Measurements from ENCODE around the gene SLC37A3. TPM values are rescaled to one million over a fixed set of nuclear protein-coding genes. Genes with fewer than 3 reads are reported as not detected.

Gene SLC37A3
- total RNA-seq, 5 donors from 2014 or later (not counting 1 experiment from before 2014, with no cell fraction given): 23.2 to 50.5 (median 38.1) TPM

GRCh38 chr7:140292438-140292837 lies 105.9 kb downstream of the SLC37A3 start:
- WGBS (ENCODE audit: insufficient coverage): 97% methylated on average over 28 of the region's 31 CpGs
- ChIA-PET POLR2A (no interaction called here), CTCF (interaction anchor here (0.7 kb wide), 2 partner anchors 137 to 301 kb away, joined by 3 to 4 read pairs; no protein-coding TSS in a partner anchor)

GRCh38 chr7:140289804-140290203 lies 108.5 kb downstream of the SLC37A3 start:
- H3K4me1 ChIP-seq (ENCODE audit: control insufficient read depth in 1 of 2, extremely low read depth in 1 of 2, insufficient read depth in 2 of 2, low read length in 2 of 2): no peaks in the 10 kb centered on the region
- H3K27ac ChIP-seq (ENCODE audit: low read length): no peak overlapping the region
- ATAC-seq (replicated peaks in 1 of 4) (no peak), DNase-seq (no peak)
- POLR2A ChIA-PET: no interaction called here
- no peaks in the 10 kb centered on the region for H3K9me3 ChIP-seq
- WGBS (ENCODE audit: insufficient coverage): no CpG with 5 or more reads among the region's 6 CpGs
- H3K27me3 ChIP-seq (replicated peaks in 1 of 2; ENCODE audit: control insufficient read depth in 2 of 2, extremely low read depth in 1 of 2, insufficient read depth in 2 of 2, low read length in 1 of 2): no peaks in the 10 kb centered on the region
- CTCF ChIA-PET: interaction anchor here in 1 of 2 donors (0.6 kb wide), 1 partner anchor 225 kb away, joined by 10 read pairs; no protein-coding TSS in a partner anchor
- H3K36me3 ChIP-seq (ENCODE audit: control insufficient read depth in 2 of 2, extremely low read depth in 1 of 2, insufficient read depth in 1 of 2, low read length in 1 of 2): no peaks in the 10 kb centered on the region
- Mint-ChIP-seq H3K4me3 (no peak overlapping the region), H3K4me1 (no peaks in the 10 kb centered on the region), H3K36me3 (no peaks in the 10 kb centered on the region), H3K27me3 (no peaks in the 10 kb centered on the region), H3K27ac (no peak overlapping the region), H3K9me3 (no peaks in the 10 kb centered on the region)
- no peak overlapping the region for H3K4me3 ChIP-seq (ENCODE audit: control insufficient read depth in 1 of 2, extremely low read depth in 1 of 2, low read length in 1 of 2)

More at GRCh38 chr7:140292438-140292837, 105.9 kb downstream of the SLC37A3 start:
- DNase-seq (no peak), ATAC-seq (replicated peaks in 1 of 4) (no peak)
- Mint-ChIP-seq H3K4me3 (no peak overlapping the region), H3K27ac (no peak overlapping the region), H3K36me3 (no peaks in the 10 kb centered on the region), H3K9me3 (no peaks in the 10 kb centered on the region), H3K27me3 (no peaks in the 10 kb centered on the region), H3K4me1 (peaks cover 0 to 4% (median 4%) of the 10 kb centered on the region in 3 donors)
- Histone ChIP-seq H3K27me3 (replicated peaks in 1 of 2; ENCODE audit: control insufficient read depth in 2 of 2, extremely low read depth in 1 of 2, insufficient read depth in 2 of 2, low read length in 1 of 2) (no peaks in the 10 kb centered on the region), H3K36me3 (ENCODE audit: control insufficient read depth in 2 of 2, extremely low read depth in 1 of 2, insufficient read depth in 1 of 2, low read length in 1 of 2) (no peaks in the 10 kb centered on the region), H3K4me3 (ENCODE audit: control insufficient read depth in 1 of 2, extremely low read depth in 1 of 2, low read length in 1 of 2) (no peak overlapping the region), H3K9me3 (no peaks in the 10 kb centered on the region), H3K27ac (ENCODE audit: low read length) (no peak overlapping the region), H3K4me1 (ENCODE audit: control insufficient read depth in 1 of 2, extremely low read depth in 1 of 2, insufficient read depth in 2 of 2, low read length in 2 of 2) (no peaks in the 10 kb centered on the region)

- Mint-ChIP-seq H3K9me3 (no peaks in the 10 kb centered on the region), H3K4me1 (no peaks in the 10 kb centered on the region), H3K4me3 (no peak overlapping the region), H3K36me3 (no peaks in the 10 kb centered on the region), H3K27ac (peak overlapping the region in 1 of 2 donors; percentile 28), H3K27me3 (no peaks in the 10 kb centered on the region)
- no peak for DNase-seq
- CTCF ChIA-PET: no interaction called here
- no peak overlapping the region for H3K27ac ChIP-seq (ENCODE audit: low read length)
- H3K27me3 ChIP-seq (replicated peaks in 1 of 2; ENCODE audit: control insufficient read depth in 2 of 2, extremely low read depth in 1 of 2, insufficient read depth in 2 of 2, low read length in 1 of 2): no peaks in the 10 kb centered on the region
- no peaks in the 10 kb centered on the region for H3K4me1 ChIP-seq (ENCODE audit: control insufficient read depth in 1 of 2, extremely low read depth in 1 of 2, insufficient read depth in 2 of 2, low read length in 2 of 2)
- ATAC-seq (replicated peaks in 1 of 4): no peak
- H3K36me3 ChIP-seq (ENCODE audit: control insufficient read depth in 2 of 2, extremely low read depth in 1 of 2, insufficient read depth in 1 of 2, low read length in 1 of 2): no peaks in the 10 kb centered on the region
- no peak overlapping the region for H3K4me3 ChIP-seq (ENCODE audit: control insufficient read depth in 1 of 2, extremely low read depth in 1 of 2, low read length in 1 of 2)
- POLR2A ChIA-PET: no interaction called here
- no peaks in the 10 kb centered on the region for H3K9me3 ChIP-seq
- 100% methylated on average over 1 of the region's 3 CpGs for WGBS (ENCODE audit: insufficient coverage)
Measured at GRCh38 chr7:140287988-140288387, 110.3 kb downstream of the SLC37A3 start.

GRCh38 chr7:140285938-140286337 lies 112.4 kb downstream of the SLC37A3 start:
- 88% methylated on average over 2 of the region's 6 CpGs for WGBS (ENCODE audit: insufficient coverage)
- CTCF ChIA-PET: interaction anchor here in 1 of 2 donors (0.6 kb wide), 1 partner anchor 486 kb away, joined by 3 read pairs; no protein-coding TSS in a partner anchor
- H3K27ac Mint-ChIP-seq: no peak overlapping the region

GRCh38 chr7:140284062-140284461 lies 114.3 kb downstream of the SLC37A3 start:
- no peaks in the 10 kb centered on the region for H3K9me3 Mint-ChIP-seq
- H3K36me3 ChIP-seq (ENCODE audit: control insufficient read depth in 2 of 2, extremely low read depth in 1 of 2, insufficient read depth in 1 of 2, low read length in 1 of 2): no peaks in the 10 kb centered on the region
- no peaks in the 10 kb centered on the region for H3K36me3 Mint-ChIP-seq
- POLR2A ChIA-PET: no interaction called here
- no peaks in the 10 kb centered on the region for H3K27me3 Mint-ChIP-seq
- H3K4me3 ChIP-seq (ENCODE audit: control insufficient read depth in 1 of 2, extremely low read depth in 1 of 2, low read length in 1 of 2): no peak overlapping the region
- no peaks in the 10 kb centered on the region for H3K4me1 ChIP-seq (ENCODE audit: control insufficient read depth in 1 of 2, extremely low read depth in 1 of 2, insufficient read depth in 2 of 2, low read length in 2 of 2)
- H3K4me3 Mint-ChIP-seq: no peak overlapping the region
- H3K9me3 ChIP-seq: no peaks in the 10 kb centered on the region
- H3K27me3 ChIP-seq (replicated peaks in 1 of 2; ENCODE audit: control insufficient read depth in 2 of 2, extremely low read depth in 1 of 2, insufficient read depth in 2 of 2, low read length in 1 of 2): no peaks in the 10 kb centered on the region
- H3K27ac Mint-ChIP-seq: no peak overlapping the region
- CTCF ChIA-PET: interaction anchor here in 1 of 2 donors (0.6 kb wide), 1 partner anchor 950 kb away, joined by 5 read pairs; no protein-coding TSS in a partner anchor
- H3K27ac ChIP-seq (ENCODE audit: low read length): no peak overlapping the region
- WGBS (ENCODE audit: insufficient coverage): 80% methylated on average over 1 of the region's 1 CpG
- DNase-seq (no peak), ATAC-seq (replicated peaks in 1 of 4) (no peak)
- H3K4me1 Mint-ChIP-seq: no peaks in the 10 kb centered on the region

More at GRCh38 chr7:140285938-140286337, 112.4 kb downstream of the SLC37A3 start:
- Histone ChIP-seq H3K36me3 (ENCODE audit: control insufficient read depth in 2 of 2, extremely low read depth in 1 of 2, insufficient read depth in 1 of 2, low read length in 1 of 2) (no peaks in the 10 kb centered on the region), H3K27me3 (replicated peaks in 1 of 2; ENCODE audit: control insufficient read depth in 2 of 2, extremely low read depth in 1 of 2, insufficient read depth in 2 of 2, low read length in 1 of 2) (no peaks in the 10 kb centered on the region), H3K4me1 (ENCODE audit: control insufficient read depth in 1 of 2, extremely low read depth in 1 of 2, insufficient read depth in 2 of 2, low read length in 2 of 2) (no peaks in the 10 kb centered on the region), H3K9me3 (no peaks in the 10 kb centered on the region), H3K27ac (ENCODE audit: low read length) (no peak overlapping the region), H3K4me3 (ENCODE audit: control insufficient read depth in 1 of 2, extremely low read depth in 1 of 2, low read length in 1 of 2) (no peak overlapping the region)
- POLR2A ChIA-PET: no interaction called here
- no peaks in the 10 kb centered on the region for H3K27me3 Mint-ChIP-seq
- DNase-seq (no peak), ATAC-seq (replicated peaks in 1 of 4) (no peak)
- H3K9me3 Mint-ChIP-seq: no peaks in the 10 kb centered on the region
- H3K4me1 Mint-ChIP-seq: no peaks in the 10 kb centered on the region
- H3K4me3 Mint-ChIP-seq: no peak overlapping the region
- no peaks in the 10 kb centered on the region for H3K36me3 Mint-ChIP-seq

Other genes with a start within 250 kb of the SLC37A3 start
- 10 to 100 TPM; 36.5 to 60.2 (median 55.0) TPM for gene KDM7A, start 221.5 kb downstream of the SLC37A3 start, total RNA-seq
- gene RAB19, start 5.5 kb upstream of the SLC37A3 start, total RNA-seq: 1 to 10 TPM; 4.3 to 8.9 (median 5.6) TPM
- gene MKRN1, start 81.0 kb upstream of the SLC37A3 start, total RNA-seq: 100 to 1,000 TPM; 108 to 146 (median 137) TPM
- gene DENND2A, start 242.3 kb upstream of the SLC37A3 start, total RNA-seq: under 1 TPM in 1 of 5 donors, not detected in 4; 0.09 TPM

Data from T-cell (primary cell).